Measurements from ENCODE around the gene KRT75. TPM values are rescaled to one million over a fixed set of nuclear protein-coding genes. Genes with fewer than 3 reads are reported as not detected.

Gene KRT75
- total and polyA plus RNA-seq, 2 donors (not counting 3 experiments of a cell fraction or from before 2014, with no cell fraction given) = not detected

DNA sequence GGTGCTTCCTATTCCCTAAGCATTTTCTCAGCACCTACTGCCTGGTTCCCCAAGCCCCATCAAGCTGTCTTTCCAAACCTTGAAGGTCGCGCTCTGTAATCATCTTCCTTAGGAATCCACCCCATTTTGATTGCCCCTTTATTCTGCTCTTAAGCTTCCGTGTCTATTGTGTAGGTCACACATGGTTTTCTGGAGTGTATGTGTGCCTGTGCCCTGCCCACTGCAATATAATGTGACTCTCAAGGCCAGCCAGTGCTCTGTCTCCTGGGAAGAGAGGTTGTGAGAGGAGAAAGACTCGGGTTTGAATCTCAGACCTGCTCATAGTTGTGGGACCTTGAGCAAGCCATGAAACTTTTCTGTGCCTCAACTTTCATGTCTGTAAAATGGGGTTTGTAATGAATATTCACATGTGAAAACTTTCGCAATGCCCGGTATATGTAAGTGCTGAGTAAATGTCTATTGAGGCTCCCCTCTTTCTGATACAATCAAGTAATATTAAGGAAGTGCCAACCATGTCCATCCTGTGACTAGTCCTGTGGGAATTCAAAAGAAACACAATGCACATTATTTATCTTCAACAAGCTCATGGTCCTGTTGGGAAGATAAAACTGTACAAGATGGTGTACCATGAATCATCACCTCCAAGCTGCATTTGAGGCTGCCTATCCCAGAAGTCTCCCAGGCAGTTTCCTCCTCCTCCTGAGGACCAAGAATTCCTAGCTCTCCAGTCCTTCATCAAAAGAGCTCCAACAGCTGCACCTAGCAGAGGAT is 774 bp upstream of the KRT75 start:
- FAIRE-seq = no peak
- no peak for DNase-seq (ENCODE audit: low read depth, low spot score)
- no peaks in the 10 kb centered on the region for H3K79me2 ChIP-seq (ENCODE audit: control insufficient read depth, insufficient read depth, low read length)
- H3K4me3 ChIP-seq (replicated peaks in 1 of 3; ENCODE audit: insufficient read depth in 1 of 3, low read depth in 1 of 3, low read length in 3 of 3) = no peak overlapping the region
- no peaks in the 10 kb centered on the region for H4K20me1 ChIP-seq (replicated peaks; ENCODE audit: control insufficient read depth, extremely low read depth, insufficient read depth, low read length)
- no peaks in the 10 kb centered on the region for H3K9me1 ChIP-seq (replicated peaks; ENCODE audit: control insufficient read depth, extremely low read depth, insufficient read depth, low read length)
- H2AFZ ChIP-seq (ENCODE audit: low read depth, low read length) = no peak overlapping the region
- H3K4me2 ChIP-seq (ENCODE audit: insufficient read depth, low read length) = no peak overlapping the region
- CTCF ChIA-PET = no interaction called here
- POLR2A ChIA-PET = no interaction called here
- BruUV-seq (replicated peaks) = no TSS peak
- no peaks in the 10 kb centered on the region for H3K9me3 ChIP-seq (replicated peaks; ENCODE audit: control insufficient read depth, insufficient read depth, low read length)
- H3K27me3 ChIP-seq (ENCODE audit: control insufficient read depth in 2 of 2, insufficient read depth in 2 of 2, low read length in 2 of 2) = no peaks in the 10 kb centered on the region
- no peak overlapping the region for H3K9ac ChIP-seq (replicated peaks; ENCODE audit: extremely low read depth, insufficient read depth, low read length)
- H3K36me3 ChIP-seq (ENCODE audit: control insufficient read depth in 2 of 2, extremely low read depth in 1 of 2, insufficient read depth in 2 of 2, low read length in 2 of 2) = no peaks in the 10 kb centered on the region
- no peak for TF ChIP-seq POLR2AphosphoS5 (IDR thresholded peaks at IDR 0.05; ENCODE audit: insufficient read depth, low read depth, low read length)
- no peak for TF ChIP-seq POLR2A (IDR thresholded peaks at IDR 0.05; ENCODE audit: low read depth, low read length)
- no peak for TF ChIP-seq FOS (IDR thresholded peaks at IDR 0.05; ENCODE audit: borderline replicate concordance, insufficient read depth, low read length)
- TF ChIP-seq, protein P1, sequence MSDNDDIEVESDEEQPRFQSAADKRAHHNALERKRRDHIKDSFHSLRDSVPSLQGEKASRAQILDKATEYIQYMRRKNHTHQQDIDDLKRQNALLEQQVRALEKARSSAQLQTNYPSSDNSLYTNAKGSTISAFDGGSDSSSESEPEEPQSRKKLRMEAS (IDR thresholded peaks at IDR 0.05; ENCODE audit: insufficient read depth, insufficient read length) = no peak
- TF ChIP-seq EZH2 (IDR thresholded peaks at IDR 0.05; ENCODE audit: borderline replicate concordance, low read depth, low read length, severe bottlenecking) = no peak
- TF ChIP-seq GATA2 (IDR thresholded peaks at IDR 0.05; ENCODE audit: insufficient read depth, insufficient read length, low read depth, low read length) = no peak
- TF ChIP-seq, protein P2, sequence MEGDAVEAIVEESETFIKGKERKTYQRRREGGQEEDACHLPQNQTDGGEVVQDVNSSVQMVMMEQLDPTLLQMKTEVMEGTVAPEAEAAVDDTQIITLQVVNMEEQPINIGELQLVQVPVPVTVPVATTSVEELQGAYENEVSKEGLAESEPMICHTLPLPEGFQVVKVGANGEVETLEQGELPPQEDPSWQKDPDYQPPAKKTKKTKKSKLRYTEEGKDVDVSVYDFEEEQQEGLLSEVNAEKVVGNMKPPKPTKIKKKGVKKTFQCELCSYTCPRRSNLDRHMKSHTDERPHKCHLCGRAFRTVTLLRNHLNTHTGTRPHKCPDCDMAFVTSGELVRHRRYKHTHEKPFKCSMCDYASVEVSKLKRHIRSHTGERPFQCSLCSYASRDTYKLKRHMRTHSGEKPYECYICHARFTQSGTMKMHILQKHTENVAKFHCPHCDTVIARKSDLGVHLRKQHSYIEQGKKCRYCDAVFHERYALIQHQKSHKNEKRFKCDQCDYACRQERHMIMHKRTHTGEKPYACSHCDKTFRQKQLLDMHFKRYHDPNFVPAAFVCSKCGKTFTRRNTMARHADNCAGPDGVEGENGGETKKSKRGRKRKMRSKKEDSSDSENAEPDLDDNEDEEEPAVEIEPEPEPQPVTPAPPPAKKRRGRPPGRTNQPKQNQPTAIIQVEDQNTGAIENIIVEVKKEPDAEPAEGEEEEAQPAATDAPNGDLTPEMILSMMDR (IDR thresholded peaks at IDR 0.05; ENCODE audit: extremely low read depth in 1 of 2, insufficient read depth in 1 of 2, low read depth in 1 of 2, low read length in 2 of 2) = no peak
- no peak for TF ChIP-seq MYC (IDR thresholded peaks at IDR 0.05; ENCODE audit: low read depth, low read length)
- no peak for TF ChIP-seq JUN (IDR thresholded peaks at IDR 0.05; ENCODE audit: borderline replicate concordance, insufficient read depth, insufficient read length, low read depth)
- no peak overlapping the region for H3K27ac ChIP-seq (ENCODE audit: insufficient read depth, low read depth, low read length)
- intact Hi-C loops (cut with micrococcal nuclease) (no loop called here), dilution Hi-C loops (cut with MboI; ENCODE audit: extremely low pct_ligation_motif_present, low sequenced_read_pairs) (no loop called here)
- H3K4me1 ChIP-seq (ENCODE audit: control insufficient read depth, extremely low read depth, insufficient read depth, low read length) = no peaks in the 10 kb centered on the region

Measured in endothelial cell of umbilical vein (primary cell).